Trophoblast cell (in vitro differentiated cells and primary cell): ENCODE measurements around the gene MVP.

Experiments
- DNase-seq, 2 donors: peaks; one replicate each; pipeline ENCODE4 v3.0.0-alpha.2; 2016
- H2AFZ ChIP-seq: 2 replicates; pipeline ENCODE4 v1.6.1; 2013; ENCODE audit warnings: low read length, moderate library complexity, mild to moderate bottlenecking; ENCODE audit not compliant: insufficient read depth, poor library complexity
- H2AK5ac ChIP-seq: 2 replicates; pipeline ENCODE4 v1.6.1; 2013; ENCODE audit warnings: mild to moderate bottlenecking, low read length
- H2BK120ac ChIP-seq: 2 replicates; pipeline ENCODE4 v1.6.1; 2013; ENCODE audit warnings: low read length, mild to moderate bottlenecking, moderate library complexity; ENCODE audit not compliant: insufficient read depth, poor library complexity
- H2BK12ac ChIP-seq: 2 replicates; pipeline ENCODE4 v1.6.1; 2013; ENCODE audit warnings: mild to moderate bottlenecking, low read length, moderate library complexity
- H2BK5ac ChIP-seq: 2 replicates; pipeline ENCODE4 v1.6.1; 2013; ENCODE audit warnings: low read length, low read depth, moderate library complexity, mild to moderate bottlenecking; ENCODE audit not compliant: poor library complexity
- H3K14ac ChIP-seq: 2 replicates; pipeline ENCODE4 v1.6.1; 2013; ENCODE audit warnings: mild to moderate bottlenecking, low read length
- H3K18ac ChIP-seq: 2 replicates; pipeline ENCODE4 v1.6.1; 2013; ENCODE audit warnings: mild to moderate bottlenecking, low read length
- H3K23ac ChIP-seq: 2 replicates; pipeline ENCODE4 v1.6.1; 2013; ENCODE audit warnings: low read length
- H3K27ac ChIP-seq: 2 replicates; pipeline ENCODE4 v1.5.1; 2013; ENCODE audit warnings: low read depth, mild to moderate bottlenecking, inconsistent platforms, low read length, moderate library complexity
- H3K27me3 ChIP-seq: 2 replicates; pipeline ENCODE4 v1.6.1; 2013; ENCODE audit warnings: inconsistent platforms, mild to moderate bottlenecking, low read length, moderate library complexity; ENCODE audit not compliant: insufficient read depth
- H3K36me3 ChIP-seq, 2 experiments: 1 replicate in 1 of 2; 2 replicates in 1 of 2; pipeline ENCODE4 v1.6.1; 2013; ENCODE audit warnings: low read length in 2 of 2, mild to moderate bottlenecking in 2 of 2, moderate library complexity in 1 of 2; ENCODE audit not compliant: insufficient read depth in 2 of 2, control insufficient read depth in 1 of 2
- H3K4ac ChIP-seq: 2 replicates; pipeline ENCODE4 v1.6.1; 2013; ENCODE audit warnings: low read depth, mild to moderate bottlenecking, low read length, moderate library complexity
- H3K4me1 ChIP-seq, 2 experiments: 1 replicate in 1 of 2; 2 replicates in 1 of 2; pipeline ENCODE4 v1.6.1; 2013; ENCODE audit warnings: low read length in 2 of 2, mild to moderate bottlenecking in 2 of 2, moderate library complexity in 1 of 2; ENCODE audit not compliant: insufficient read depth in 2 of 2, control insufficient read depth in 1 of 2
- H3K4me2 ChIP-seq: 2 replicates; pipeline ENCODE4 v1.6.1; 2013; ENCODE audit warnings: inconsistent platforms, mild to moderate bottlenecking, low read length, moderate library complexity
- H3K4me3 ChIP-seq: 2 replicates; pipeline ENCODE4 v1.5.1; 2013; ENCODE audit warnings: mild to moderate bottlenecking, low read depth, low read length, inconsistent platforms
- H3K79me1 ChIP-seq: one replicate; pipeline ENCODE4 v1.6.1; 2013; ENCODE audit warnings: low read length
- H3K79me2 ChIP-seq: 2 replicates; pipeline ENCODE4 v1.6.1; 2013; ENCODE audit warnings: low read length, mild to moderate bottlenecking; ENCODE audit not compliant: control insufficient read depth, insufficient read depth, poor library complexity
- H3K9ac ChIP-seq: 2 replicates; pipeline ENCODE4 v1.6.1; 2013; ENCODE audit warnings: mild to moderate bottlenecking, low read length
- H3K9me3 ChIP-seq: 2 replicates; pipeline ENCODE4 v1.6.1; 2013; ENCODE audit warnings: low read depth, mild to moderate bottlenecking, control low read depth, inconsistent platforms, low read length; ENCODE audit not compliant: insufficient read depth
- H4K12ac ChIP-seq: 2 replicates; pipeline ENCODE4 v1.6.1; 2013; ENCODE audit warnings: low read depth, mild to moderate bottlenecking, low read length, moderate library complexity
- H4K8ac ChIP-seq: 2 replicates; pipeline ENCODE4 v1.6.1; 2013; ENCODE audit warnings: low read depth, mild to moderate bottlenecking, low read length, moderate library complexity
- H4K91ac ChIP-seq: one replicate; pipeline ENCODE4 v1.6.1; 2013; ENCODE audit warnings: low read depth, mild to moderate bottlenecking, low read length, moderate library complexity
- WGBS: extraction: QIAGEN DNeasy Blood & Tissue Kit; methylation state at CpG from one replicate; pipeline ENCODE4 v1.1.7; 2013; ENCODE audit warnings: missing lambda C conversion rate; ENCODE audit not compliant: insufficient read length, insufficient coverage; ENCODE audit errors: extremely low coverage; 5-methylcytosine and 5-hydroxymethylcytosine counted together

Gene MVP

GRCh38 chr16:29893553-29893952 lies 73.3 kb downstream of the MVP start:
- peak in 1 of 2 donors; percentile 4 for DNase-seq
- Histone ChIP-seq H3K4me1 (peaks cover 0 to 5% of the 10 kb centered on the region in 2 experiments), H3K23ac (no peak overlapping the region), H3K18ac (no peak overlapping the region), H3K14ac (no peak overlapping the region), H2AK5ac (no peak overlapping the region), H3K79me2 (no peaks in the 10 kb centered on the region), H4K91ac (no peak overlapping the region), H3K4me3 (no peak overlapping the region), H3K4me2 (no peak overlapping the region), H4K8ac (no peak overlapping the region), H3K27ac (no peak overlapping the region), H2AFZ (no peak overlapping the region), H3K36me3 (no peaks in the 10 kb centered on the region), H3K9ac (no peak overlapping the region), H4K12ac (no peak overlapping the region), H2BK12ac (no peak overlapping the region), H3K79me1 (no peaks in the 10 kb centered on the region), H3K4ac (no peak overlapping the region), H2BK120ac (no peak overlapping the region), H3K9me3 (no peaks in the 10 kb centered on the region), H3K27me3 (no peaks in the 10 kb centered on the region), H2BK5ac (no peak overlapping the region)
- no CpG with 5 or more reads among the region's 3 CpGs for WGBS

GRCh38 chr16:29894352-29894751 lies 74.1 kb downstream of the MVP start:
- WGBS, result no CpG with 5 or more reads among the region's 4 CpGs
- no peak overlapping the region for H3K27ac ChIP-seq
- no peaks in the 10 kb centered on the region for H3K79me2 ChIP-seq
- no peaks in the 10 kb centered on the region for H3K27me3 ChIP-seq
- no peak overlapping the region for H4K8ac ChIP-seq
- H2BK12ac ChIP-seq, result no peak overlapping the region
- no peak overlapping the region for H4K12ac ChIP-seq
- H2BK5ac ChIP-seq, result no peak overlapping the region
- no peaks in the 10 kb centered on the region for H3K9me3 ChIP-seq
- no peak overlapping the region for H2AFZ ChIP-seq
- H3K18ac ChIP-seq, result no peak overlapping the region
- no peak overlapping the region for H3K23ac ChIP-seq
- no peak overlapping the region for H3K14ac ChIP-seq
- peak in 1 of 2 donors; percentile 12 for DNase-seq
- peaks cover 2% of the 10 kb centered on the region for H3K79me1 ChIP-seq
- no peak overlapping the region for H3K9ac ChIP-seq
- peaks cover 0 to 9% of the 10 kb centered on the region in 2 experiments for H3K4me1 ChIP-seq
- no peak overlapping the region for H4K91ac ChIP-seq
- no peak overlapping the region for H3K4me3 ChIP-seq
- no peak overlapping the region for H3K4me2 ChIP-seq
- no peak overlapping the region for H3K4ac ChIP-seq
- no peak overlapping the region for H2BK120ac ChIP-seq
- H3K36me3 ChIP-seq, result no peaks in the 10 kb centered on the region
- no peak overlapping the region for H2AK5ac ChIP-seq

- Histone ChIP-seq H2AK5ac (no peak overlapping the region), H3K27me3 (no peaks in the 10 kb centered on the region)
- no CpG with 5 or more reads among the region's 15 CpGs for WGBS
Measured at GRCh38 chr16:29896841-29897240, 76.6 kb downstream of the MVP start.

GRCh38 chr16:29897333-29897732 lies 77.1 kb downstream of the MVP start:
- Histone ChIP-seq H3K4ac (no peak overlapping the region), H2BK12ac (no peak overlapping the region), H4K91ac (no peak overlapping the region), H3K79me1 (peaks cover 2% of the 10 kb centered on the region), H3K9me3 (no peaks in the 10 kb centered on the region), H3K4me2 (no peak overlapping the region), H3K27me3 (no peaks in the 10 kb centered on the region), H3K79me2 (no peaks in the 10 kb centered on the region), H3K27ac (no peak overlapping the region), H3K36me3 (no peaks in the 10 kb centered on the region), H2AFZ (no peak overlapping the region), H3K4me1 (peaks cover 4 to 12% of the 10 kb centered on the region in 2 experiments), H4K8ac (no peak overlapping the region), H2BK120ac (no peak overlapping the region), H3K18ac (no peak overlapping the region), H3K23ac (no peak overlapping the region), H3K4me3 (no peak overlapping the region), H3K9ac (no peak overlapping the region), H3K14ac (no peak overlapping the region), H4K12ac (no peak overlapping the region), H2BK5ac (no peak overlapping the region), H2AK5ac (no peak overlapping the region)
- no peak for DNase-seq
- WGBS, result no CpG with 5 or more reads among the region's 4 CpGs

More at GRCh38 chr16:29896841-29897240, 76.6 kb downstream of the MVP start:
- no peak overlapping the region for H4K12ac ChIP-seq
- H3K27ac ChIP-seq, result no peak overlapping the region
- no peaks in the 10 kb centered on the region for H3K36me3 ChIP-seq
- H4K8ac ChIP-seq, result no peak overlapping the region
- H3K9me3 ChIP-seq, result no peaks in the 10 kb centered on the region
- no peak overlapping the region for H3K4me3 ChIP-seq
- H2BK5ac ChIP-seq, result no peak overlapping the region
- H3K4ac ChIP-seq, result no peak overlapping the region
- no peak overlapping the region for H3K23ac ChIP-seq
- H3K4me2 ChIP-seq, result no peak overlapping the region
- no peak overlapping the region for H3K14ac ChIP-seq
- no peak overlapping the region for H2BK12ac ChIP-seq
- H3K79me1 ChIP-seq, result peaks cover 2% of the 10 kb centered on the region
- no peaks in the 10 kb centered on the region for H3K79me2 ChIP-seq
- H3K9ac ChIP-seq, result no peak overlapping the region
- no peak overlapping the region for H2BK120ac ChIP-seq
- no peak for DNase-seq
- H3K4me1 ChIP-seq, result peaks cover 4 to 12% of the 10 kb centered on the region in 2 experiments
- no peak overlapping the region for H3K18ac ChIP-seq
- no peak overlapping the region for H4K91ac ChIP-seq
- H2AFZ ChIP-seq, result no peak overlapping the region
